Measurements from ENCODE around the gene PDE6B. TPM values are rescaled to one million over a fixed set of nuclear protein-coding genes. Genes with fewer than 3 reads are reported as not detected.

Gene PDE6B
- total RNA-seq, 1 experiment from 2014 or later: 10.8 TPM

- no peak for DNase-seq
- Histone ChIP-seq H3K14ac (ENCODE audit: insufficient read depth, low read length) (no peak overlapping the region), H3K4me1 (ENCODE audit: insufficient read depth, low read length) (no peaks in the 10 kb centered on the region), H4K8ac (replicated peaks; ENCODE audit: insufficient read length, low read depth, low read length) (no peak overlapping the region), H4K20me1 (ENCODE audit: control insufficient read depth, insufficient read depth, insufficient read length) (no peaks in the 10 kb centered on the region), H3T11ph (ENCODE audit: low read length) (no peak overlapping the region), H3K18ac (ENCODE audit: insufficient read length, low read depth, low read length) (no peak overlapping the region), H4K91ac (ENCODE audit: insufficient read length, low read depth, low read length) (no peak overlapping the region), H2BK20ac (ENCODE audit: low read depth, low read length, poor library complexity, severe bottlenecking) (no peak overlapping the region), H2AK5ac (ENCODE audit: insufficient read length, low read length) (no peak overlapping the region), H2BK120ac (ENCODE audit: low read depth, low read length, poor library complexity, severe bottlenecking) (no peak overlapping the region), H3K4ac (ENCODE audit: low read depth, low read length) (no peak overlapping the region), H4K5ac (ENCODE audit: insufficient read length, low read depth, low read length) (no peak overlapping the region), H3K9ac (ENCODE audit: extremely low read depth, insufficient read length, low read length) (no peak overlapping the region), H3K27me3 (ENCODE audit: insufficient read depth, low read length) (no peaks in the 10 kb centered on the region; the same call in 1 of the 2 replicates), H3K9me3 (ENCODE audit: control insufficient read depth, low read depth, low read length) (no peaks in the 10 kb centered on the region), H3K56ac (ENCODE audit: insufficient read length, low read depth, low read length) (no peak overlapping the region), H2BK15ac (ENCODE audit: low read depth, low read length) (no peak overlapping the region), H3K79me1 (ENCODE audit: insufficient read depth, low read depth, low read length, poor library complexity, severe bottlenecking) (no peaks in the 10 kb centered on the region), H3K79me2 (ENCODE audit: insufficient read depth, low read length) (no peaks in the 10 kb centered on the region; the same call in 1 of the 2 replicates), H3K27ac (ENCODE audit: insufficient read length, low read depth, low read length) (no peak overlapping the region), H2BK5ac (ENCODE audit: insufficient read length, low read length) (no peak overlapping the region), H3K4me2 (ENCODE audit: insufficient read depth, insufficient read length, low read length) (no peak overlapping the region), H2AFZ (ENCODE audit: low read length) (no peak overlapping the region), H3K23ac (ENCODE audit: insufficient read length, low read depth, low read length) (no peak overlapping the region), H3K23me2 (ENCODE audit: insufficient read length, low read depth, low read length, poor library complexity, severe bottlenecking) (no peaks in the 10 kb centered on the region), H2BK12ac (ENCODE audit: insufficient read length, low read depth, low read length) (no peak overlapping the region)
- peaks cover 0 to 4% of the 10 kb centered on the region in 2 experiments; a peak in 1 of 4 replicates for H3K4me1 Mint-ChIP-seq
- H3K4me3 Mint-ChIP-seq: no peak overlapping the region
- H3K36me3 Mint-ChIP-seq (ENCODE audit: insufficient read depth in 1 of 3, low read depth in 3 of 3): no peaks in the 10 kb centered on the region; a peak in 1 of 7 replicates
- H3K27me3 Mint-ChIP-seq (ENCODE audit: low read depth): peaks cover 57% of the 10 kb centered on the region
- no peak for TF ChIP-seq CTCF (conservative IDR thresholded peaks at IDR 0.05)
- 0 out of 5 replicates have a peak, but pooled peaks cover 0 to 2% of the 10 kb centered on the region in 2 experiments for H3K9me3 Mint-ChIP-seq
- WGBS (ENCODE audit: extremely low coverage, insufficient read length, low lambda C conversion rate): no CpG with 5 or more reads among the region's 1 CpG
- no peak overlapping the region for H3K27ac Mint-ChIP-seq
These were observed 9.3 kb upstream of the PDE6B start for GRCh38 chr4:616091-616490.

Data from H9 (cell line).